Measurements from ENCODE around the gene IL18BP.

Gene IL18BP

DNA sequence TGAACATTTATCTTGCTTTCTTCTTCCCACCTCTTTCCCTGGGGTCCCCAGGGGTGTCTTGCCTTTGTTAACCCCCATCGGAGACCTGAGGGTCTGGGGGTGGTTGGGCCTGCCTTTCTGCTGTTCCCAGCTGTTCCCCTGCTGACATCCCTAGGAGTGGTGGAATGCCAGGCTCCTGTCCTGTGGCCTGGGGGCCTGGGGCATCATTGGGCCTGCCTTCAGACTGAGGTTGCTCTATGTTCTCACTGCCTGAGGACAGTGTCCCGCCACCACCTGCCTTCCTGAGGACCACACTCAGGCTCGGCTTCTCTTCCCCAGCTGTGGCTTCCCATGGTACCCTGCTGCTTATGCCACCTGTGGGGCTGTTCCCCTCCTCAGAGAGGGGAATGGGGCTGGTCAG is 1.1 kb upstream of the IL18BP start:
- DNase-seq, result no peak

DNA sequence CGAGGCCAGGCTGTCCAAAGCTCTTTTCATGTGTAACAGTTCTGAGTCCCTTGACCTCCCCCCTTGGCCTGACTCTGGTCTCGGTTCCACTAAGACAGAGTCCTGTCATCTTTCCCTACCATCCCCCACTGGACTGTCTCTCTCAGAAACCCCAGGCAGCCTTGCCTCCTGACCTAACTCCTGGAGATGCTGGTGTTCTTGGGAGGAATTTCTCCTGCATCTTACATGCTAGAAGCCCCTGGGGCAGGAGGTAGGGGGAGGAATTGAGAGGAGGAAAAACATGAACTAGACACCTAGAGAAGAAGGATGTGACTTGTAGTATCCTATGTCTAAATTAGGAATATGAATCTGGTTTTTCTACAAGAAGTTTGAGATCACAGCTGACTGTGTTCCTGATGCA is 648 bp upstream of the IL18BP start:
- DNase-seq, result no peak

DNA sequence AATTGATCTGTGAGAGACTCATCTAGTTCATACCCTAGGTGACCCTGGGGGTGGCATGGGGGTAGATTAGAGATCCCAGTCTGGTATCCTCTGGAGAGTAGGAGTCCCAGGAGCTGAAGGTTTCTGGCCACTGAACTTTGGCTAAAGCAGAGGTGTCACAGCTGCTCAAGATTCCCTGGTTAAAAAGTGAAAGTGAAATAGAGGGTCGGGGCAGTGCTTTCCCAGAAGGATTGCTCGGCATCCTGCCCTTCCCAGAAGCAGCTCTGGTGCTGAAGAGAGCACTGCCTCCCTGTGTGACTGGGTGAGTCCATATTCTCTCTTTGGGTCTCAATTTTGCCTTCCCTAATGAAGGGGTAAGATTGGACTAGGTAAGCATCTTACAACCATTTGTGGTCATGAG is 653 bp downstream of the IL18BP start:
- no peak for DNase-seq

DNA sequence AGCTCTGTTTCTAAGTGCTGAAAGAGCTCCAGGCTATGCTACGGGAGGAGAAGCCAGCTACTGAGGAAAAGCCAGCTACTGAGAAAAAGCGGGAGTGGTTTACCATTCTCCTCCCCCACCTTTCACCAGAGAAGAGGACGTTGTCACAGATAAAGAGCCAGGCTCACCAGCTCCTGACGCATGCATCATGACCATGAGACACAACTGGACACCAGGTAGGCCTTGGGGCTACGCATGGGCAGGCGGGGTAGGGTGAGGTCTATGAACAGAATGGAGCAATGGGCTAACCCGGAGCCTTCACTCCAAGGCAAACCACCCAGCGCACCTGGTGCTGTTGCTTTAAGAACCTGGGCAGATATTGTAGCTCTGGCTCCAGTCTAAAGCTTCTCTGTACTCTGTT is 1.1 kb downstream of the IL18BP start:
- no peak for DNase-seq

DNA sequence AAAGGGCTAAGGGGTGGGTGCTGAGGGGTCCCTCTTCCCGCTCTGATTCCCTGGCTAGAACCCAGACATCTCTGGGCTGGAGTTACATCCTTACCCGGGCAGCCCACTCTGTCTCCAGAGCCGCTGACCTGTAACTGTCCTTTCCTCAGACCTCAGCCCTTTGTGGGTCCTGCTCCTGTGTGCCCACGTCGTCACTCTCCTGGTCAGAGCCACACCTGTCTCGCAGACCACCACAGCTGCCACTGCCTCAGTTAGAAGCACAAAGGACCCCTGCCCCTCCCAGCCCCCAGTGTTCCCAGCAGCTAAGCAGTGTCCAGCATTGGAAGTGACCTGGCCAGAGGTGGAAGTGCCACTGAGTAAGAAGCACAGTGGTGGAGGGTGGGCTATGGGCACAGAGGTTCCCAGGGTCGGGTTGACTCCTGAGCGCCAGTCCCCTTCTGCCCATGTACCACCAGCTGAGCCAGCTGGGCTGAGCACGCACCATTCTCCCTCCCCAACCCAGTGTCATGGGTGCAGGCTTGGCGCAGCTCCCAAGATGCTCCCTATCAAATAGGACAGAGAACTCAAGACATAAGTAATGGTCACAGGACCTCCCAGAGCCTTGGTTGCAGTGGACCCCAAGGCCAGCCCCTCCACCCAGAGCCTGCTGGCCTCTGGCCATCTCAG is 1.6 kb downstream of the IL18BP start:
- DNase-seq, result no peak

DNA sequence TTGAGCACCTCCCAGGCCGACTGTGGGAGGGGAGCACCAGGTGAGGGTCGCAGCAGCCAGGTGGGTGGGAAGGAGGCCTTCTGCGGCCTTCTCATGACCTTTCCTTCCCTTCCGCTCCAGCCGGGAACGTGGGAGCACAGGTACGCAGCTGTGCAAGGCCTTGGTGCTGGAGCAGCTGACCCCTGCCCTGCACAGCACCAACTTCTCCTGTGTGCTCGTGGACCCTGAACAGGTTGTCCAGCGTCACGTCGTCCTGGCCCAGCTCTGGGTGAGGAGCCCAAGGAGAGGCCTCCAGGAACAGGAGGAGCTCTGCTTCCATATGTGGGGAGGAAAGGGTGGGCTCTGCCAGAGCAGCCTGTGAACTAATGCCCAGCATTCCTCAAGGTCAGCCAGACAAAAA is 2.6 kb downstream of the IL18BP start:
- no peak for DNase-seq

DNA sequence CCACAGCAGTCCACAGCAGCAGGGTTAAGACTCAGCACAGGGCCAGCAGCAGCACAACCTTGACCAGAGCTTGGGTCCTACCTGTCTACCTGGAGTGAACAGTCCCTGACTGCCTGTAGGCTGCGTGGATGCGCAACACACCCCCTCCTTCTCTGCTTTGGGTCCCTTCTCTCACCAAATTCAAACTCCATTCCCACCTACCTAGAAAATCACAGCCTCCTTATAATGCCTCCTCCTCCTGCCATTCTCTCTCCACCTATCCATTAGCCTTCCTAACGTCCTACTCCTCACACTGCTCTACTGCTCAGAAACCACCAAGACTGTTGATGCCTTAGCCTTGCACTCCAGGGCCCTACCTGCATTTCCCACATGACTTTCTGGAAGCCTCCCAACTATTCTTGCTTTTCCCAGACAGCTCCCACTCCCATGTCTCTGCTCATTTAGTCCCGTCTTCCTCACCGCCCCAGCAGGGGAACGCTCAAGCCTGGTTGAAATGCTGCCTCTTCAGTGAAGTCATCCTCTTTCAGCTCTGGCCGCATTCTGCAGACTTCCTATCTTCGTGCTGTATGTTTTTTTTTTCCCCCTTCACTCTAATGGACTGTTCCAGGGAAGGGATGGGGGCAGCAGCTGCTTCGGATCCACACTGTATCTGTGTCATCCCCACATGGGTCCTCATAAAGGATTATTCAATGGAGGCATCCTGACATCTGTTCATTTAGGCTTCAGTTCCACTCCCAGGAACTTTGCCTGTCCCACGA is 3.3 kb downstream of the IL18BP start:
- no peak for DNase-seq

DNA sequence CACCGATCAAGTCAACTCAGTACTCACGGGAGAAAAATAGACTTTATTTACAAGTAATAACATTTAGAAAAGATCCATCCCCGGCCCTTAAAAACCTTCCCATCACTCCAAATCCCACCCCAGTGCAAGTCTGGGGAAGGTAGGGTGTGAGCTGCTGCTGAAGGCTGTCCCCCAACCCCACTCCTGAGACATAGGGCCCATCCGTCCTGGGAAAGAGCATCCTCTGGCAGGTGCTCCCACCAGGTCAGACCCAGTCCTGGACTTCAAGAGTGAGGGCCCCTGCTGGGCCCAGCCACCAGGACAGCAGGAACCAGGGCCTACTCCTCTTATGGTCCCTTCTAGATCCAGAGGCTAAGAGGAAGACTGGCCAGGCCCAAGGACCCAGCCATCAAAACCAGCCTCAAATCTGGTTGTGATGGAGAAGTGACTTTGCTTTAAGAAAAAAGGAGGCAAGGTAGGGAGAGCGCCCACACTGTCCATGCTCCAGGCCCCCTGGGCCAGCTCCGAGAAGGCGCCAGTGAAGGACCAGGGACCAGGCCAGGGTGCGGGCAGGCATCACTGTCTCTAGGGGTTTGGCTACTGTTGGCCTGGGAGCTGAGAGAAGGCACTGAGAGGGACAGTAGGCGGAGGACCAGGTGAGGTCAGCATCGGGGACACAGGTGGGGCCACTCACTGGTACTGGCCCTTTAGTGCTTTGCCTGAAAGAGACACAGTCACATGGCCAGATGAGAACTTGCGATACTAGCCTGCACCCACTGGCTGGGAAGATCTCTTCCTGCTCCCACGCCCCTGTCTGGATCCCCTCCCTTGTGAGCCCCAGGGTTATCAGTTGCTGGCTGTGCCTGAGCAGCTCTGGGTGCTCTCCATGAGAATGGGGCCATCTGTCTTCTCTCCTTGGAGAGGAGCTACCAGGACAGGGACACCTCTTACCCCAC is 4.4 kb downstream of the IL18BP start:
- no peak for DNase-seq

DNA sequence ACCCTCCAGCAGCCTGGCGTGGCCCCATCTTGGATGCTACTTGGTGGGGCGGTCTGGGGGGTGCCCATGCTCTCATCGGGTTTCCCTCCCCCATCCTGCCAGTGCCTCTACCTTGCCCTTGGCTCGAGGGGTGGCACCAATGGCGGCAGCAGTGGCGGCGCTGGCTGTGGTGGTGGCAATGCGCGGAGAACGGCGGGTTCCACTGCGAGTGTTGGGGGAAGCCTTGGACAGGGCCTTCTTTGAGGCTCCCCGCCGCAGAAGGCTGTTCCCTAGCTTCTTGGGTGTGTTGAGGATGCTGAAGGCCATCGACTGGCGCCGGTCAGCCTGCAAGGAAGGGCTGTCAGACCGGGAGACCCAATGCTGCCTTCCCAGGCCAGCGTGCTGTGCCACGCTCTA is 5.1 kb downstream of the IL18BP start:
- no peak for DNase-seq

DNA sequence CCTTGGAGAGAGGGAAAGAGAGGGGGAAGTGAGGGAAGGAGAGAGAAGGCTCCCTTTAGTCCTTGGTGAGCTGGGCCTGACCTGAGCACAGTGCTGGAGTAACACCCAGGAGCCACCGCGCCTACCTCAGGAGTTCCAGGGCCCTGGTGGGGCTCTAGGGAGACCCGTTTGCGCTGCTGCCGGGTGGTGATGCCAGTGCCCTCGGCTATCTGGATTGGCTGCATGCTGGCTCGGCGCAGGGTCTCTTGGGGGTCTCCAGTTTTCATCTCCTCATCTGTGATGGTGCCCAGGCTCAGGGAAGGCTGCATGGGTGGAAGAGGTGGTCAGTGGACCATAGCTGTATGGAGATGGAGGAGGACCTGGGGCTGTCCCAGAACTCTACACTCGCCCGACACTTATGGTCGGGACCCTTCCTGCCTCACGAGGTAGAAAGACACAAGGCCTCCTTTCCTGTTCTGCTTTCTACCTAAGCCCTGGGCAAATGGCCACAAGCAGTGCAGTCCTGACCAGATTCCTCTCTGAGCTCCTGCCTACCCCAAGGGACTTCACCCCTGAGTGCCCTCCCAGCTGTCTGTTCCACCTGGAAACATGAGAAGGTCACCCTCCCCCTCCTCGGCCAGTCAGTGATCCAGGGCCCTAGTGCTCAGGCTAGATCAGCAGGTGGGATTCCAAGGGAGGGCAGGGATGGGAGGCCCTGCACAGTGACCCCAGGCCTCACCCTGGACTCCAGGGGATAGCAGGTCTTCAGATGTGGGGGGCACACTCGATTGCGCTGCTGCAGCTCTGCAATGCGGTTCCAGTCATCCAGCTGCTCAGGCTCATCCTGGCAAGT is 6.0 kb downstream of the IL18BP start:
- no peak for DNase-seq

DNA sequence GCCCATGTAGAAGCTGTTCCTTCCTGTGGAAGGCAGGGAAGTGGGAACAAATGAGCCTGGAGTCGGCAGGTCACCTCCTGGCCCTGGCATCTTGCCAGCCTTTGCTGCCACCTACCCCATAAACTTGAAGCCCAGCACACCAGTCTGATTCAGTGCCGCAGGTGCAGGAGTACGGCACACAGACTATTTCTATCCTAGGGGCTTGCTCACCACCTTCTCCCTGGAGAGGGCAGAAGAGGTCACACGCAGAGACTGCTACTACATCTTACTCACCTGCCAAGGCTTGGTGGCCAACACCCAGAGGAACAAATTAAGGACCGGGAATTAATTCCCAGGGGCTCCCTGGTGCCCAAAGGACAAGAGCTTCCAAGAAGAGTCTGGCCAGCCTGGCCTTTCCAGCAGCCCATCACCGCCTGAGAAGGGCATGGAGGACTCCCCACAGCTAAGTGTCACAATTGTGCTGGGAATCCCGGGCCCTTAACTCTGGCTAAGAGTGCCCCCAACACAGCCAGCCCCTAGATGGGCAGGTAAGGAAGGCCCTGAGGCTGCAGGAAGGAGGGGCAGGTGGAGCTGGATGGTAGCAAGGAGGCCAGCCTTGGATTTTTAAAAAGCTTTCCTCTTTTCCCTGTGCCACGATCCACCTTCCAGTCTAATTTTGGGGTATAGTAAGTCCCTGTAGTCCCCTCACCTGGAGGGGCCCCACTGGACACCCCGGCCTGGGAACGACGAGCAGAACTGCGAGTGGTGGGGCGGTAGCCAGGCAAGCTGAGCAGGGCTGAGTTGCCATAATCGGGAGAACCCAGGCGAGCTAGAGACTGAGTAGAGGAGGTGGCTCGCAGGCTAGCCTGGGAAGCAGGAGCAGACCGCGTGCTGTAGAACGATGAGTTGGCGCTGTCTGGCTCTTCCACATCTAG is 6.9 kb downstream of the IL18BP start:
- DNase-seq, result no peak

DNA sequence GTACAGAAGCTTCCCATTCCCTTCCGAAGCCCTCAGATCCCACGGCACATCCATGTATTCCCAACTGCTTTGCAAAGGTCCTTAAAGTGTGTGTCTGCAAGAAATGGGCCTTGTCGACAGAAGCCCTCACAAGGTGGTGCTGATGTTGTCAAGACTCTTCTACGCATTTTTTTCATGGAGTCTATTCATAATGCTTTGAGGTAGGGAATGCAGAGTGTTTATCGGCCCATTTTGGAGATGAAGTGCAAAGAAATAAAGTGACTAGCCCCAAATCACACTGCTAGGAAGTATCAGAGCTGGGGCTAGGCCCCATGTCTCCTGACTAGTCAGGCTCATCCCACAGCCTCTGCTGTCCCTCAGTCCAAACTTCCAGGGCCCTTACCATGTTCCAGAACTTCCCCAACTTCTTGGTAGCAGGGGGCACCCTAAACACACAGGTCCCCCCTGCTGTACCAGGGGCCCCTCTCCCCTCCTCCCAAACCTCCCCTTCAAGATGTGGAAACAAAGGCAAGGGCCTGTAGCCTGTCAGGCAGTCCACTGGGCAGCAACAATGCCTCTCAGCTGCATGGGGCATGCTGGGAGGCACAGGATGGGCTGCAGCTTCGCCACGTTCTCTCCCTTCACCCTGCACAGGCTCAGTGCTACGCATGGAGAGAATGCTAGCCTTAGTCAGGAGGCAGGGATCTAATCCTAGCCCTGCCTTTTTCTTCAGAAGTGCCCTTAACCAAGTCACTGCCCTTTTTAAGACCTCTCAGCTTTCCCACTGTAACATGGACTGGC is 7.8 kb downstream of the IL18BP start:
- no peak for DNase-seq

DNA sequence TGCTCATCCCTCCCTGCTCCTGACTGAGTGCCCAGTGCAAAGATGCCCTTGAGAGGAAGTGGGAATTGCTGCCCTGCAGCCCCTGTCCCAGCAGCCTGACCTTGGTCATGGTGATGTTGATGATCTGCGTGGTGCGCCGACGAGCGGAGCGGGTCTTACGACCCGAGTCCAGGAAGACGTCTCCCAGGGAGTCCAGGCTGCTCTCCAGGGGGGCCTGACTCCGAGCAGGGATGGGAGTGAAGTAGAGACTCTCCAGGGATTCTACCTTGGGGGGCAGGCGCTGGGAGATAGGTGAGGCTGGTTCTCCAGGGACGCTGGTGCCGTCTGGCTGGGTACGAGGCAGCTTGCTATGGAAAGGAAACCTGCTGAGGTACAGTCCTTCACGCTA is 8.4 kb downstream of the IL18BP start:
- DNase-seq, result no peak

DNA sequence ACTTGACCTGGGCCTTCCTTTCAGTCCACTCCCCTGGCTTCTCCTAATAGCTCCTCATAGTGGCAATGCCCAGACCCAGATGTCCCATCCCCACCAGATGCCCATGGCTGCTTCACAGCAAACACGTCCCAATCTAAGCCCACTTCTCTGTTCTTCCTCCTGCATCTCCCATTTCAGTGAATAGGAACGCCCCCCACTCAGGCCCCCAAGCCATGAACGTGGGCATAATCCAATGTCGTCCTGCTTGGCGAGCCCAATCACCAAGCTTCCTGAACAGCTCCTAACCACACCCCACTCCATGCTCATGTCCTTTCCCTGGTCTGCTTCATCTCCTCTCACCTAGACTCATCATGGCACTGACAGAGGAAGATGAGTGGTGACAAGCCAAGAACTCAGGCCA is 8.9 kb downstream of the IL18BP start:
- no peak for DNase-seq

DNA sequence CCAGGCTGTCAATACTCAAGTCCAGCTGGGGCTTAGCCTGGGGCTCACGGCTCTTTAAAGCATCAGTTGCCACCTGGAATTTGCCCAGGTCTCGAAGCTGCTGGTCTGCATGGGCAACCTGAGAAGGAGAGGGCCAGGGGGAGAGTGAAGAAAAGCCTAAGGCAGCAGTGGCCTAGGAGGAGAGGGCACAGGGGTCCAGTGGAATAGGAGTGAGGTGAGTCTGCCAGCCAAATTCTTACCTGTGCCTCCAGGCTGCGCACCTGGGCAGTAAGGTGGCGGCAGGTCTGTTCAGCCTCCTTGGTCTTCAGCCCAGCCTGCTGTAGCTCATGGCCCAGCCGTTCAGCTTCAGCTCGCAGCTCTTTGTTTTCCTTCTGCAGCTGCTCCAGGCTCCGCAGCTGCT is 10.0 kb downstream of the IL18BP start:
- no peak for DNase-seq

DNA sequence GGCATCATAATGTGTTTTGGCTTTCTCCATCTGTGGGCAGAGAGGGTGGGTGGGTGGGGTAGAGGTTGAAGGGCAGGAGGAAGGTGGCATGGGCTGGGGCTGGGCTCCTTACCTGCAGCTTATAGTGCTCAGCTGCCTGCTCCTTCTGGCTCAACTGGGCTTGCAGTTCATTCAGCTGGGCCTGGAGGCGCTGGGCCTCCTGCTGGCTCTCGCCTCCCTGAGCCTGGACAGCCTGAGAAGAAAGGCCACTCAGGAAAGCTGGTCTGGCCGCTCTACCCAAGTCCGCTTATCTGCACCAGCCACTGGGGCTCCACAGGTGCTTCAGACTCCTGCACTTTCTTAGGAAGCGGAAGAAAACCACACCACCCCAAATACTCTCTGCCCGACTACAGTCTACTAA is 10.4 kb downstream of the IL18BP start:
- DNase-seq, result no peak

DNA sequence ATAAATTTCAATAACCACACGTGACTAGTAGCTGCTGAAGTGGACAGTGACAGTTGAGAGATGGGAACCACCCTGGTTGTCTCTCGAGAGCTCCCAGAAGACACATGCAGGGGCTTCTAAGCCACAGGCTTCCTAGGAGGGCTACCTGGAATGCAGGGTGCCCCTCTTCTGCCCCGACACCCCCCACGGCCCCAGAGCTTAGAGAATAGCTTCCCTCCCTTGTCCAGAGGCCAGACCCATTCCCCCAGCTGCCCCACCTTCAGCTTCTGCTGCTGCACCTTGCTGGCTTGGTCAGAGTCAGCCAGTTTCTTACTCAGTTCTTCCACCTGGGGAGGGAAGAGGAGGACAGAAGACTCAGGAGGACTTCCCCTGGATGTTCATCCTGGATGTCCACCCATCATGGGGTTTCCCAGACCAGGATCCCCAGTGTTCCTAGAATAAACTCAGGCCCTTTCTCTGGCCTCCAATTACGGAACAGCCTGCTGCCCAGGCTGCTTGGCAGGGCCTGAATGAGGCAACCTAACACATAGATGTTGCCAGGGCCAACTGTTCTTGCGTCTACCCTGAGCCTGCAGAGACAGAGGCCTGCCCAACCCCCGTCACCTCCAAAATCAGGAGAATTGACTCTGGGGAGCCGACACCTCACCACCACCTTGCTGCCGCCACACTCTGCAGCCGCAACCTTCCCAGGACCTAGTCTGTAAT is 12.0 kb downstream of the IL18BP start:
- no peak for DNase-seq

DNA sequence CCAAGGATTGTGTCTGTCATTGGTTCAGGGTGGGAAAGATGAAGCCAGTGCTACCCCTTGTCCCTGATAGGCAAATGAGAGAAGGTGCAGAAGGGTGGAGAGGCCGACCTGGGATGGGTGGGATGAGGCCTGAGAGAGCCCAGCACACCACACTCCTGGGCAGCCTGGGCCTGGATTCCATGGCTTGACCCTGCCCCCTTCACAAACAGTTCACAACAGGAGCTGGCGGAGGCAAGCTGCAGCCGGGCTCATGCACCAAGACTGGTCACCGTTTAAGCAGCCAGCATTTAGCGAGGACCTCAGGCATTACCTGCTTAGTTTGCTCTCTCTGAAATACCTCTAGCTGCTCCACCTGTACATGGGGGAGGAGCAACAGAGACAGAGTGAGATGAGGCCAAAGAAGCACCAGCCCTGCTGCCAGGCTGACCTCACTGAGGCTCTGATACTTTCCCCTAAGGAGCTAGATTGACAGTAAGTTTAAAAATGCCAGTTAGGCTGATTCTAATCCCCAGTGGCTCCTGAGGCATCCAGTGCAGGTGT is 13.5 kb downstream of the IL18BP start:
- no peak for DNase-seq

DNA sequence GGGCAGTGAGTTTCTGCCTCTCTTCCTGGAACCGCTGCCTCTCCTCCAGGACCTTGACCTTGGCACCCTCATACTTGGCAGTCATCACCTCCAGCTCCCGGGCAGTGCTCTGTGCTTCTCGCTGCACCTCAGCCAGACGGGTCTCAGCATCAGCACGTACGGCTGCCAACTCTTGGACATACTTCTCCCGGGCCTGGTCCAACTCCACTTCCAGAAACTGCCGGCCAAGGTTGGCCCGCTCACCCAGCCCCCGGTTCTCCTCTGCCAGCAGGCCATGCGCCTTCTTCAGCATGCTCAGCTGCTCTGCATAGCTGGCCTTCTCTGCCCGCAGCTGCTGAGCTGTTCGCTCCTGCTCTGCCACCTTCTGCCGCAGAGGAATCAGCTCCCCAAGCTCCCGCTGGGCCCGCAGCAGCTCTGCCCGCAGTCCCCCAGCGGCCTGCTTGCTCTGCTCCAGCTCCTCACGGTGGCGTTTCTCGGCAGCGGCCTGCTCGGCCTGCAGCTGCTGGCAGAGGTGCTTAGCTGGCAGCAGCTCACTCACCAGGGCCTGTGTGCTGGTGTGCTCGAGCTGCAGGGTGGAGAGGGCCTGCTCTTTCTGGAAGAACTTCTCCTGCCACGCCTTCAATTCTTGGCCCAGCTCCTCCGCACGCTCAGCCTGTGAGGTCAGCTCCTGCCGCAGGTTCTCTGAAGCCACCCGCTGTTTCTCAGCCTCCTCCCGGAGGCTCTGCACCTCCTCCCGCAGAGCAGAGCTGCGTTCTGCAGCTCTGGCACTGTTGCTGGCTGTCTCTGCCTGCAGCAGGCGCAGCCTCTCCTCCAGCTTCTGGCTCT is 14.4 kb downstream of the IL18BP start:
- DNase-seq, result no peak

Data from T1000 (cell line).